Medulla oblongata (tissue), 1 donor: ENCODE results near the gene UPK2.

Experiments used
- DNase-seq: peaks from one replicate; pipeline ENCODE4 v3.0.0-alpha.2; 2015; ENCODE audit errors: extremely low spot score

UPK2 gene

DNA sequence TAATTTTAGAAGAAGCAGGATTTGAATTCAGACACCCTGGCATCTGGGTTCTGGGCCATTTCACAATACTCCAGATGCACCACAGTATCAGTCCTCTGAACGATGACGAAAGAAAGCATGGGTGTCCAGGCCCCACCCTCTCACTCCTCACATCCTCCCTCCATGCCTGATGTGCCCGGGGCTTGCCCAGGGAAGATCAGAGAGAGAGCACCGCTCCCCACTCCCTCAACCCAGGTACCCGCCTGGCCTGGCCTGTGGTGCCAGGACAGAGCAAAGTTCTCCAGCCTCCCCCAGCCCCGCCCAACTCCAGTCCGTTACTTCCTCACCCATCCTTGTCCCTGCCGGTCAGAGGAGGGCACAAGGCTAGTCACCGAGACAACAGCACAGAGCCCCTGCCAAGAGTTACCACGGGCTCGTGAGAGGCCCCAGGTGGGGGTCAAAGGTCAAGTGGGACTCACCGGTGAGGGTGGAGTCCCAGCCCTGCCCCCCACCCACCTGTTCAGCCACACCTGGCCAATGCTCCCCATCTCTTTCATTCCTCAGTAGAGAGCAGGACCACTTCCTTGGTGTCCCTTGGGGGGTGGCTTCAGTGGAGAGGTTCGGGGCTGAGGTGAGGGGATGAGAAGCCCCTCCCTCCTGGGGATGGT is 38.5 kb upstream of the UPK2 start:
- DNase-seq = no peak

- DNase-seq = no peak
Observed at GRCh38 chr11:118918128-118918685, 37.9 kb upstream of the UPK2 start.

GRCh38 chr11:118918686-118919280 is 37.3 kb upstream of the UPK2 start:
- no peak for DNase-seq

- DNase-seq = no peak
Observed at GRCh38 chr11:118921121-118921928, 34.8 kb upstream of the UPK2 start.

- peak; percentile 57 for DNase-seq
Observed at GRCh38 chr11:118921929-118922744, 34.0 kb upstream of the UPK2 start.

DNA sequence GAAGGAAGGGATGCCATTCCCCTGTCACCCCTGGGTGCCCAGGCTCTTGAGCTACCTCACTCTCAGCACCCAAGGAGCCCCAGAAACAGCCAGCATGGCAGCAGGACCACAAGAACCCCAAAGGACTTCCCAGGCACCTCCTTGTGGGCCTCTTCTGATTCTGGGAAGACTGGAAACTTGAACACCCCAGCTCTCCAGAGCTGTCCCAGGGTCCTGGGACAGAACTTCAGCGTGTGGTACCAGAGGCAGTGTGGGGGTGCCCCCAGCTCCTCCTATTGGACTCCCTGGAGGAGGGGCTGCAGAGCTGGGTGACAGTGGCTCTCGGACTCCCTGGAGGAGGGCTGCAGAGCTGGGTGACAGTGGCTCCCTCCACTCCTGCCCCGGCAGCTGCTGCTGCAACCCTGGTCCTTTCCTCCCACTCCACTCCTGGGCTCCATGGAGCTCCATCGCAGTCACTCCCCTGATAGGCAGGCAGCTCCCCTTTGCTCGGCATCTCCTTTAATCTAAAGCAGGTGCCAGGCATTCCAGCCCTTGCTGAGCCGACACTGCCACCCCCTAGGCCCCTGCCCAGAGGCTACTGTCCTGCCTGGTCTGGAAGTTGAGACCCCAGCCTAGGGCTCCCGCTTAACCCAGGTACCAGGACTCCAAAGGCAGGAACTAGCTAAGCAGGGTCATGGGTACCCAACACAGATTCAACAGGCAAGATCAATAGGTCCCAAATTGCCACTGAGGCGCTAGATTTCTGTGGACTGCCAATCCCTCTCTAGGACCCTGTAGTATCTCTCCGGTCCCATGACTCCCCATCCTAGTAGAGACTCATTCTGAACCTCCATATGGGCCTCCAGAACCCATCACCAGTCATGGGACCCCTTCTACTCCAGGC is 33.1 kb upstream of the UPK2 start:
- no peak for DNase-seq

GRCh38 chr11:118923721-118924587 is 32.1 kb upstream of the UPK2 start:
- DNase-seq = no peak

DNA sequence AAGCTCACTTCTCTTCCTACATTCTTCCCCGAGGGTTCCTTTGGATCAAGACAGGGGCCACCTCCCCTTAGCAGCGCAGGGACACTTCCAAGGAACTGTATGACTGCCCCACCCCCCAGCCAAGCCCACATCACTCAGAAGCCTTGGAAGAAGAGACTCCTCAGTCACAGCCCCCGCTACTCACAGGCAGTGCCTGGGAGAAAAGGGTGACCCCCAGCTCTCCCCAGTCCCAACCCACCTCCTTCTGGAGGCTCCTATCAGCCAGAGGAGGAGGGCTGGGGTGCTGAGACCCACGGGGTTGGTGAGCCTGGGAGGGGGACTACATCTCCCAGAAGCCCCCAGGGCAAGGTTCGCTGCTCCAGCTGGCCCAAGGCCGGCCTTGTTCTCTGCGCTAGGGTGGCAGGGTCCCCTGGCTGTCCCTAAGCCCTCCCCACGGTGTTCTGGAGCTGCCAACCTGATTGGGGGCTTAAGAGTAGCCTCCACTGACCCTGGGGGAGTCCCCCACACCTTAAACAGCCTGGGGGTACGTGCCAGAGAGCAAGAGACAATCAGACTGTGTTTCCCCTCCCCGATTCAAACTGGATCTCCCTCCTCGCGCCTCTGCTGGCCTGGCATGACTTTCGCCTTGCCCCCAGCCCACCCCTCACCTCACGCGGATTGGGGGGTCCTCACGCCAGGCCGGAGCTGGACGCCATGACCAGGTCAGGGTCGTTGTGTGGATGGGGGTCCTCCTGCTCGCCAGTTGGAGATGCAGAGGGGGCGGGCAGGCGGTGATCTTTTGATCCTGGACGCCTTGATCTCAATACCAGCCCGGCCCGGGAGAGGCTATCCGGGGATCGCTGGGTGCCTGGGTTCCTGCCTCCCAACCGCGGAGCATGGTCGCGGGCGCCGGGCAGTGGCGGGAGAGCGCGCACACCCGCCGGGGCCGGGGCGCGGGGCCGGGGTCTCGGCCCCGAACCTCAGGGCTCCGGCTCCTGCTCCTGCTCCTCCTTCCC is 31.2 kb upstream of the UPK2 start:
- DNase-seq = peak; percentile 65

DNA sequence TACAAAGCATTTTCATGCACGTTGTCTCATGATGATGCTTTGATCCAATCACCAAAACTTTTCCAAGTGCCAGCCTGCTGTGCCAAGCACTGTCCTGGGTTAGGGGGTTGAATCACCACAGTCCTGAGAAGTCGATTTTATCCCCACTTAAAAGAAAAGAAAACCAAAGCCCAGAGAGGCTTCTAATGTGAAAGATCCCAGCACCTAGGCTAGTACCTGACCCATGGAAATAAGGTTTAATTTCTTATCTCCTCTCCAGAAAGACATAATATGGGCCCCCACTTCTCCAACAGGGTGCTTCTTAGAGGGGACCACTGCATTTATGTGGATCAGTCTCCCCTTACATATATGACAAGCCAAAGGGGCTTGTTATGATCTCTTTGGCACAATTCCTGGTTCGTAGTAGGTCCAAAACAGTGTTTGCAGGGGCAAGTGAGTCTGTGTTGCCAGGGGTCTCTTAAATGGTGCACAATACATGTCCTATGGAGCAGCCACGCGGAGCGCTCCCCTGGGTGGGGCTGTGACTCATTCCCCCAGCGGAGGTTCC is 28.5 kb upstream of the UPK2 start:
- no peak for DNase-seq

GRCh38 chr11:118928101-118928869 is 27.8 kb upstream of the UPK2 start:
- peak; percentile 98 for DNase-seq

- peak; percentile 69 for DNase-seq
Observed at GRCh38 chr11:118928870-118929500, 27.1 kb upstream of the UPK2 start.

DNA sequence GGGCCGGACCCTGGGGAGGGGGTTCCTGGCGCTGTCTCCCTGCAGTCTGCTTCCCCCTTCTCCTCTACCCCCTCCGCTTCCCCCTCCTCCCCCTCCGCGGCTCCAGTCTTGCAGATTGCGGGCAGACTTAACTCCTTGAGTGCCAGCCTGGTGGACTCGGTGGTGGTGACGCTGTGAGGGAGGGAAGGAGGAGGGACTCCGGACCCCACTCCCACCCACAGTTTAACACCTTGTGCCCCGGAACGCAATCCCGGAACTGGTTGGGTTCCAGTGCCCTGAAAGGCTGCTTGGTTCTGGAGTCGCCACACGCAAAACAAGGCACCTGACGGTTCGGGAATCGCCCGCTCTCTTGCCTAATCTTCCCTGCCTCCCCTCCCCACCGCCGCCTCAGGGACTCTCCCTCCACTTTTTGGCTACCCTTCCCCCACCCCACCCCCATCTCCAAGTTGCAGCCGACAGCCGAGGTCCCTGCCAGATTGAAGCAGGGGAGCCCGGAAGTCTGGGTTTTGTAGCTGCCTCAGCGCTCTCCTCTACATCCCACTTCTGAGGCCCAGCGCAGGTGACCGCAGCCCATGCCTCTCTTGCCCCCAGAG is 26.5 kb upstream of the UPK2 start:
- peak; percentile 90 for DNase-seq

DNA sequence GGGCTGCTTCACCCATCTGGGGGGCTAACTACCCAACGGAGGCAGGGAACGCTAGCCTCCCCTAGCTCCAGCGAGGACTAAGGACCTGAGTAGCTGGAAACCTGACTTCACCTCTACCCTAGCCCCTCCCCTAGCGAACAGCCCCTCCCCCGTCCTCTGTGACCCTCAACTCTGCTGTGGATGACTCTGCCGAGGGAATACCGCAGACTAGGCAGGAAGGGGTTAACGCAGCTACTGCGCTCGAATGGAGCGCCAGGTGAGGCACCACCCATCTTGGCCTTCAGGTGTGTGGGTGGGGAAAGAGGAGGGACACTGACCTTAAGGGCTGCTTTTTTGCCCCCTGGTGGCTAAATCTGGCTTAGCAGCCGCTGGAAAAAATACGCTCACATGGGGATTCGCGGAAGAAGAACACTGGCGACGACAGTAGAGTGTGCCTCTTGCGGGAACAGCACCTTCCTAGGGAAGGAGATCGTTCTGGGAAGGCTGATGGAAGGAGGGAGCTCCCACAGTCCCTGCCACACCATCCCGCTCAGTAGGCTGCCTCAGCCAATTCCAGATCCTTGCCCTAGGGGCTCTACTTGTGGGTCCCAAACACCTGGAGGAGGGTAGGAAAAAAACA is 25.9 kb upstream of the UPK2 start:
- DNase-seq = peak; percentile 88

GRCh38 chr11:118931571-118931970 is 24.5 kb upstream of the UPK2 start:
- DNase-seq = no peak

GRCh38 chr11:118933486-118933885 is 22.6 kb upstream of the UPK2 start:
- no peak for DNase-seq

- DNase-seq = no peak
Observed at GRCh38 chr11:118935376-118935775, 20.7 kb upstream of the UPK2 start.
